Liver (tissue), 9 donors: Measurements from ENCODE around the gene METTL8. TPM values are rescaled to one million over a fixed set of nuclear protein-coding genes. Genes with fewer than 3 reads are reported as not detected.
"Not testable (repeated sequence)": the region's sequence is repeated elsewhere in the genome, so short reads cannot be mapped to it uniquely, and the experiment has no call there.

Experiments
- DNase-seq: peaks from one replicate; pipeline ENCODE4 v3.0.0-alpha.2; 2017; ENCODE audit warnings: low spot score
- H3K27ac ChIP-seq, 2 donors: one replicate each; pipeline ENCODE4 v1.7.0; 2013; ENCODE audit warnings: inconsistent platforms in 2 of 2, low read length in 2 of 2, control low read depth in 1 of 2, low read depth in 1 of 2, mild to moderate bottlenecking in 1 of 2
- H3K27me3 ChIP-seq, 4 donors: one replicate each; pipeline versions ENCODE4 v1.6.1 to v1.7.0; 2013; ENCODE audit warnings: low read length in 3 of 4, inconsistent platforms in 1 of 4, mild to moderate bottlenecking in 1 of 4, moderate library complexity in 1 of 4; ENCODE audit not compliant: control insufficient read depth in 4 of 4, insufficient read depth in 4 of 4
- H3K36me3 ChIP-seq, 4 donors: one replicate each; pipeline versions ENCODE4 v1.6.1 to v1.7.0; 2013; ENCODE audit warnings: low read length in 3 of 4, mild to moderate bottlenecking in 3 of 4, low read depth in 1 of 4, moderate library complexity in 1 of 4; ENCODE audit not compliant: control insufficient read depth in 4 of 4, insufficient read depth in 3 of 4
- H3K4me1 ChIP-seq, 4 donors: one replicate each; pipeline versions ENCODE4 v1.6.1 to v1.7.0; 2013; ENCODE audit warnings: low read length in 3 of 4, mild to moderate bottlenecking in 3 of 4, moderate library complexity in 1 of 4; ENCODE audit not compliant: control insufficient read depth in 4 of 4, insufficient read depth in 4 of 4
- H3K4me3 ChIP-seq, 3 donors: one replicate each; pipeline versions ENCODE4 v1.6.1 to v1.7.0; 2013; ENCODE audit warnings: low read length in 3 of 3, control low read depth in 1 of 3, low read depth in 1 of 3, mild to moderate bottlenecking in 1 of 3
- H3K9ac ChIP-seq, 2 donors: one replicate each; pipeline ENCODE4 v1.7.0; 2013; ENCODE audit warnings: low read length in 2 of 2, mild to moderate bottlenecking in 2 of 2, moderate library complexity in 2 of 2, control low read depth in 1 of 2, low read depth in 1 of 2
- H3K9me3 ChIP-seq, 4 donors: one replicate each; pipeline versions ENCODE4 v1.6.1 to v1.7.0; 2013; ENCODE audit warnings: low read length in 3 of 4; ENCODE audit not compliant: control insufficient read depth in 4 of 4
- EGR1 ChIP-seq, 2 donors: IDR thresholded peaks; 2 replicates each; pipeline ENCODE4 v1.6.1; 2016 to 2018; ENCODE audit warnings: antibody characterized with exemption in 2 of 2, low read depth in 2 of 2
- FOXA1 ChIP-seq: IDR thresholded peaks from 2 replicates; pipeline ENCODE4 v1.6.1; 2016; ENCODE audit warnings: antibody characterized with exemption
- FOXA2 ChIP-seq: IDR thresholded peaks from 2 replicates; pipeline ENCODE4 v1.6.1; 2016; ENCODE audit warnings: antibody characterized with exemption
- GABPA ChIP-seq, 2 donors: IDR thresholded peaks in 1 of 2; conservative IDR thresholded peaks in 1 of 2; 2 replicates each; pipeline ENCODE4 v1.6.1; 2016; ENCODE audit warnings: antibody characterized with exemption in 2 of 2, mild to moderate bottlenecking in 1 of 2, moderate library complexity in 1 of 2
- HNF4A ChIP-seq, 2 donors: conservative IDR thresholded peaks; 2 replicates each; pipeline ENCODE4 v1.6.1; 2016; ENCODE audit warnings: antibody characterized with exemption in 2 of 2, mild to moderate bottlenecking in 2 of 2
- HNF4G ChIP-seq: IDR thresholded peaks from 2 replicates; pipeline ENCODE4 v1.6.1; 2016; ENCODE audit warnings: antibody characterized with exemption
- JUND ChIP-seq, 2 donors: IDR thresholded peaks; 2 replicates each; pipeline ENCODE4 v1.6.1; 2016; ENCODE audit warnings: antibody characterized with exemption in 2 of 2
- NR2F2 ChIP-seq: IDR thresholded peaks from 2 replicates; pipeline ENCODE4 v1.6.1; 2016; ENCODE audit warnings: antibody characterized with exemption
- RAD21 ChIP-seq, 2 donors: IDR thresholded peaks; 2 replicates each; pipeline ENCODE4 v1.6.1; 2016; ENCODE audit warnings: antibody characterized with exemption in 2 of 2, mild to moderate bottlenecking in 2 of 2
- RXRA ChIP-seq, 2 donors: IDR thresholded peaks; 2 replicates each; pipeline ENCODE4 v1.6.1; 2017 to 2018; ENCODE audit warnings: antibody characterized with exemption in 2 of 2, mild to moderate bottlenecking in 1 of 2
- SP1 ChIP-seq: IDR thresholded peaks from 2 replicates; pipeline ENCODE4 v1.6.1; 2018; ENCODE audit warnings: antibody characterized with exemption, mild to moderate bottlenecking
- TAF1 ChIP-seq: conservative IDR thresholded peaks from 2 replicates; pipeline ENCODE4 v1.6.1; 2016; ENCODE audit warnings: antibody characterized with exemption, mild to moderate bottlenecking
- YY1 ChIP-seq: IDR thresholded peaks from 2 replicates; pipeline ENCODE4 v1.6.1; 2016; ENCODE audit warnings: antibody characterized with exemption, mild to moderate bottlenecking
- WGBS: extraction: QIAGEN DNeasy Blood & Tissue Kit; methylation state at CpG from one replicate; pipeline ENCODE4 v1.1.7; 2013; 5-methylcytosine and 5-hydroxymethylcytosine counted together
- polyA plus RNA-seq, 2 donors: library from polyadenylated mRNA; stranded (reverse) in 1 of 2; unstranded in 1 of 2; fragments of 200-250 nt in 1 of 2; fragments of >200 nt in 1 of 2; fragmentation: Nextera tagmentation in 1 of 2; extraction: Ambion mirVana in 1 of 2; gene quantifications; one replicate each; pipeline versions ENCODE4 v1.2.1 to v1.2.3, GENCODE V29; 2013 to 2015
- total RNA-seq, 2 donors: library from RNA; depleted of rRNA; stranded (reverse); fragments of >200 nt; gene quantifications; one replicate each; pipeline ENCODE4 v1.2.3, GENCODE V29; 2014
- TF ChIP-seq, protein P1 (sequence below): IDR thresholded peaks from 2 replicates; pipeline ENCODE4 v1.6.1; 2016; ENCODE audit warnings: antibody characterized with exemption
- TF ChIP-seq, protein P2 (sequence below): IDR thresholded peaks from 2 replicates; pipeline ENCODE4 v1.6.1; 2016; ENCODE audit warnings: antibody characterized with exemption
- TF ChIP-seq, protein P3 (sequence below): fragments of 150-350 bp; IDR thresholded peaks from 2 replicates; pipeline ENCODE4 v1.5.1; 2017; ENCODE audit warnings: improper control_type of control experiment, low read depth, low read length; ENCODE audit not compliant: missing input control
- TF ChIP-seq, protein P4 (sequence below): IDR thresholded peaks from 2 replicates; pipeline ENCODE4 v1.6.1; 2016; ENCODE audit warnings: antibody characterized with exemption, mild to moderate bottlenecking
- TF ChIP-seq, protein P5 (sequence below): IDR thresholded peaks from 2 replicates; pipeline ENCODE4 v1.6.1; 2016; ENCODE audit warnings: antibody characterized with exemption
- donor health status: healthy.
- donor health status: healthy.
- donor health status: healthy.
- donor health status: healthy.
- donor health status: healthy.

The METTL8 gene
- total and polyA plus RNA-seq, 4 donors, result 3.6 to 8.1 (median 5.9) TPM

DNA sequence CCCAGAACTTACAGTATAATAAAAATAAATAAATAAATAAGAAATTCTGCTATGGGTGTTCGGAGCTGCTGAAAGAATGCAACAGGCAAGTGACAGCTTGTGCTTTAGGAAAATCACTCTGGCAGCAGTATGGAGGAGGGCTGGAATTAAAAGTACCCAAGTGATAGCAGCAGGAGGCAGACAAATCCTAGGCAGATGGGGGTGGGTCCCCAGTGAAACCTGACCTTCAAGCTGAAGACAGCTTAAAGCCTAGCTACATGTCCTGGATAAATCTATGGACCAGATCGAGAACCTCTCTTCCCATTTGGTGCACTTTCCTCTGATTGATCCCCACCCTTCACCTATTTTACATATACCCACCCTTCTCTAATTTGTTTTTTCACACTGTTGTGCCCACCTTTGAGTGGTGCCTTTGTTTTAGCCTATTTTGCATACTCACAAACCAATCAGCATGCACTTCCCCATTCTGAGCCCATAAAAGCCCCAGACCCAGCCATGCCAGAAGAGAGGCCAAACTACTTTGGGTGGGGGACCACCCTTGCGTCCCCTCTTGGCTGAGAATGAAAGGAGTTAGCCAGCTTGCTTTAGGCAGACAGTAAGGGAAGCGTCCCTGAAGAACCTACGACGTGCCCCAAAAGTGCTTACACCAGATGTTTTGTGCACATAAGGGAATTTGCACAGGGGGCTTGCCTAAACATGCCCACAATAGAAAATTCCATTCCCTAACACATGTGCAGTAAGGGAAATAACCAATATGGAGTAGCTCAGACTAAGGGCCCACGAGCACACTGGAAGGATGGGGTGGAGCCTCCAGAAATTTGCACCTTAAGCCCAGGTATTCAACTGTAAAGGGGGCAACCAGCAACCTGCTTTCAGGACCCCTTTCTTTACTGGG, 3.0 kb downstream of the METTL8 start:
- 98% methylated on average over 7 of the region's 7 CpGs for WGBS

DNA sequence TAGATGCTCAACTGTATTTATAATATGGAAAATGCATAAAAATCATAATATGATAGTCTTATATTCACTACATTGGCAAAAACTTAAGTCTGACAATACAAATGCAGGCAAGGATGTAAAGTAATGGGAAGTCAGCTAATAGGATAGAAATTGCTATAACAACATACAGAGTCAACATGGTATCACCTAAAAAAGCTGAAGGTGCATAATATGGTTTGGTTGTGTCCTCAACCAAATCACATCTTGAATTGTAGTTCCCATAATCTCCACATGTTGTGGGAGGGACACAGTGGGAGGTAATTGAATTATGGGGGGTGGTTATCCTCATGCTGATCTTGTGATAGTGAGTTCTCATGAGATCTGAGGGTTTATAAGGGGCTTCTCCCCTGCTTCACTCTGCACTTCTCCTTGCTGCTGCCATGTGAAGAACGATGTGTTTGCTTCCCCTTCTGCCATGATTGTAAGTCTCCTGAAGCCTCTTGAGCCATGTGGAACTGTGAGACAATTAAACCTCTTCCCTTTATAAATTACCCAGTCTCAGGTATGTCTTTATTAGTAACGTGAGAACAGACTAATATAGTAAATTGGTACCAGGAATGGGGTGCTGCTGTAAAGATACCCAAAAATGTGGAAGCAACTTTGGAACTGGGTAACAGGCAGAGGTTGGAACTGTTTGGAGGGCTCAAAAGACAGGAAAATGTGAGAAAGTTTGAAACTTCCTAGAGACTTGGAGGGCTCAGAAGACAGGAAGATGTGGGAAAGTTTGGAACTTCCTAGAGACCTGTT, 10.9 kb downstream of the METTL8 start:
- H3K9me3 ChIP-seq, H3K27ac ChIP-seq, H3K4me3 ChIP-seq, H3K4me1 ChIP-seq, H3K36me3 ChIP-seq, H3K27me3 ChIP-seq, H3K9ac ChIP-seq, DNase-seq: not testable (repeated sequence)
- 98% methylated on average over 2 of the region's 2 CpGs for WGBS

More for the DNA sequence above, 3.0 kb downstream of the METTL8 start:
- Histone ChIP-seq H3K4me1 (peaks cover 0 to 15% (median 11%) of the 10 kb centered on the region in 4 donors), H3K4me3 (no peak overlapping the region), H3K27me3 (no peaks in the 10 kb centered on the region), H3K36me3 (no peaks in the 10 kb centered on the region), H3K9ac (no peak overlapping the region), H3K27ac (no peak overlapping the region), H3K9me3 (no peaks in the 10 kb centered on the region)
- DNase-seq, result no peak
- TF ChIP-seq, protein P1, sequence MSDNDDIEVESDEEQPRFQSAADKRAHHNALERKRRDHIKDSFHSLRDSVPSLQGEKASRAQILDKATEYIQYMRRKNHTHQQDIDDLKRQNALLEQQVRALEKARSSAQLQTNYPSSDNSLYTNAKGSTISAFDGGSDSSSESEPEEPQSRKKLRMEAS, result no peak
- TF ChIP-seq SP1, result no peak
- no peak for TF ChIP-seq YY1
- TF ChIP-seq, protein P2, sequence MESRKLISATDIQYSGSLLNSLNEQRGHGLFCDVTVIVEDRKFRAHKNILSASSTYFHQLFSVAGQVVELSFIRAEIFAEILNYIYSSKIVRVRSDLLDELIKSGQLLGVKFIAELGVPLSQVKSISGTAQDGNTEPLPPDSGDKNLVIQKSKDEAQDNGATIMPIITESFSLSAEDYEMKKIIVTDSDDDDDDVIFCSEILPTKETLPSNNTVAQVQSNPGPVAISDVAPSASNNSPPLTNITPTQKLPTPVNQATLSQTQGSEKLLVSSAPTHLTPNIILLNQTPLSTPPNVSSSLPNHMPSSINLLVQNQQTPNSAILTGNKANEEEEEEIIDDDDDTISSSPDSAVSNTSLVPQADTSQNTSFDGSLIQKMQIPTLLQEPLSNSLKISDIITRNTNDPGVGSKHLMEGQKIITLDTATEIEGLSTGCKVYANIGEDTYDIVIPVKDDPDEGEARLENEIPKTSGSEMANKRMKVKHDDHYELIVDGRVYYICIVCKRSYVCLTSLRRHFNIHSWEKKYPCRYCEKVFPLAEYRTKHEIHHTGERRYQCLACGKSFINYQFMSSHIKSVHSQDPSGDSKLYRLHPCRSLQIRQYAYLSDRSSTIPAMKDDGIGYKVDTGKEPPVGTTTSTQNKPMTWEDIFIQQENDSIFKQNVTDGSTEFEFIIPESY, result no peak
- TF ChIP-seq, protein P3, sequence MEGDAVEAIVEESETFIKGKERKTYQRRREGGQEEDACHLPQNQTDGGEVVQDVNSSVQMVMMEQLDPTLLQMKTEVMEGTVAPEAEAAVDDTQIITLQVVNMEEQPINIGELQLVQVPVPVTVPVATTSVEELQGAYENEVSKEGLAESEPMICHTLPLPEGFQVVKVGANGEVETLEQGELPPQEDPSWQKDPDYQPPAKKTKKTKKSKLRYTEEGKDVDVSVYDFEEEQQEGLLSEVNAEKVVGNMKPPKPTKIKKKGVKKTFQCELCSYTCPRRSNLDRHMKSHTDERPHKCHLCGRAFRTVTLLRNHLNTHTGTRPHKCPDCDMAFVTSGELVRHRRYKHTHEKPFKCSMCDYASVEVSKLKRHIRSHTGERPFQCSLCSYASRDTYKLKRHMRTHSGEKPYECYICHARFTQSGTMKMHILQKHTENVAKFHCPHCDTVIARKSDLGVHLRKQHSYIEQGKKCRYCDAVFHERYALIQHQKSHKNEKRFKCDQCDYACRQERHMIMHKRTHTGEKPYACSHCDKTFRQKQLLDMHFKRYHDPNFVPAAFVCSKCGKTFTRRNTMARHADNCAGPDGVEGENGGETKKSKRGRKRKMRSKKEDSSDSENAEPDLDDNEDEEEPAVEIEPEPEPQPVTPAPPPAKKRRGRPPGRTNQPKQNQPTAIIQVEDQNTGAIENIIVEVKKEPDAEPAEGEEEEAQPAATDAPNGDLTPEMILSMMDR, result no peak
- no peak for TF ChIP-seq FOXA2
- TF ChIP-seq HNF4A (conservative IDR thresholded peaks at IDR 0.05), result no peak
- TF ChIP-seq, protein P4, sequence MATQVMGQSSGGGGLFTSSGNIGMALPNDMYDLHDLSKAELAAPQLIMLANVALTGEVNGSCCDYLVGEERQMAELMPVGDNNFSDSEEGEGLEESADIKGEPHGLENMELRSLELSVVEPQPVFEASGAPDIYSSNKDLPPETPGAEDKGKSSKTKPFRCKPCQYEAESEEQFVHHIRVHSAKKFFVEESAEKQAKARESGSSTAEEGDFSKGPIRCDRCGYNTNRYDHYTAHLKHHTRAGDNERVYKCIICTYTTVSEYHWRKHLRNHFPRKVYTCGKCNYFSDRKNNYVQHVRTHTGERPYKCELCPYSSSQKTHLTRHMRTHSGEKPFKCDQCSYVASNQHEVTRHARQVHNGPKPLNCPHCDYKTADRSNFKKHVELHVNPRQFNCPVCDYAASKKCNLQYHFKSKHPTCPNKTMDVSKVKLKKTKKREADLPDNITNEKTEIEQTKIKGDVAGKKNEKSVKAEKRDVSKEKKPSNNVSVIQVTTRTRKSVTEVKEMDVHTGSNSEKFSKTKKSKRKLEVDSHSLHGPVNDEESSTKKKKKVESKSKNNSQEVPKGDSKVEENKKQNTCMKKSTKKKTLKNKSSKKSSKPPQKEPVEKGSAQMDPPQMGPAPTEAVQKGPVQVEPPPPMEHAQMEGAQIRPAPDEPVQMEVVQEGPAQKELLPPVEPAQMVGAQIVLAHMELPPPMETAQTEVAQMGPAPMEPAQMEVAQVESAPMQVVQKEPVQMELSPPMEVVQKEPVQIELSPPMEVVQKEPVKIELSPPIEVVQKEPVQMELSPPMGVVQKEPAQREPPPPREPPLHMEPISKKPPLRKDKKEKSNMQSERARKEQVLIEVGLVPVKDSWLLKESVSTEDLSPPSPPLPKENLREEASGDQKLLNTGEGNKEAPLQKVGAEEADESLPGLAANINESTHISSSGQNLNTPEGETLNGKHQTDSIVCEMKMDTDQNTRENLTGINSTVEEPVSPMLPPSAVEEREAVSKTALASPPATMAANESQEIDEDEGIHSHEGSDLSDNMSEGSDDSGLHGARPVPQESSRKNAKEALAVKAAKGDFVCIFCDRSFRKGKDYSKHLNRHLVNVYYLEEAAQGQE, result no peak
- TF ChIP-seq, protein P5, sequence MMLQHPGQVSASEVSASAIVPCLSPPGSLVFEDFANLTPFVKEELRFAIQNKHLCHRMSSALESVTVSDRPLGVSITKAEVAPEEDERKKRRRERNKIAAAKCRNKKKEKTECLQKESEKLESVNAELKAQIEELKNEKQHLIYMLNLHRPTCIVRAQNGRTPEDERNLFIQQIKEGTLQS, result no peak
- no peak for TF ChIP-seq EGR1 (IDR thresholded peaks at IDR 0.05; ENCODE audit: low read depth in 2 of 2)
- no peak for TF ChIP-seq FOXA1
- TF ChIP-seq RAD21 (IDR thresholded peaks at IDR 0.05), result no peak
- no peak for TF ChIP-seq NR2F2
- TF ChIP-seq JUND (IDR thresholded peaks at IDR 0.05), result no peak
- TF ChIP-seq HNF4G, result no peak
- no peak for TF ChIP-seq GABPA (IDR thresholded peaks at IDR 0.05 in 1 of 2, conservative IDR thresholded peaks at IDR 0.05 in 1 of 2)
- no peak for TF ChIP-seq RXRA (IDR thresholded peaks at IDR 0.05)
- no peak for TF ChIP-seq TAF1
